Large intestine (tissue), 3 donors: ENCODE results near the gene ADAMTS5. TPM values are rescaled to one million over a fixed set of nuclear protein-coding genes. Genes with fewer than 3 reads are reported as not detected.

Experiments used
- DNase-seq, 2 donors: peaks; one replicate each; pipeline versions ENCODE4 v3.0.0 to v3.0.0-alpha.2; 2013
- H3K27ac ChIP-seq: one replicate; pipeline ENCODE4 v1.5.1; 2013; ENCODE audit warnings: low read length
- H3K27me3 ChIP-seq: 2 replicates; pipeline ENCODE4 v1.6.1; 2013; ENCODE audit warnings: low read length; ENCODE audit not compliant: control insufficient read depth, insufficient read depth
- H3K36me3 ChIP-seq: 2 replicates; pipeline ENCODE4 v1.6.1; 2013; ENCODE audit warnings: low read length; ENCODE audit not compliant: control insufficient read depth, insufficient read depth
- H3K4me1 ChIP-seq: one replicate; pipeline ENCODE4 v1.6.1; 2013; ENCODE audit warnings: low read length; ENCODE audit not compliant: control insufficient read depth, insufficient read depth
- H3K4me3 ChIP-seq: one replicate; pipeline ENCODE4 v1.5.1; 2013; ENCODE audit warnings: low read length
- H3K9me3 ChIP-seq: one replicate; pipeline ENCODE4 v1.6.1; 2013; ENCODE audit warnings: mild to moderate bottlenecking, low read depth, low read length, moderate library complexity; ENCODE audit not compliant: control insufficient read depth
- WGBS: methylation state at CpG from one replicate; pipeline ENCODE4 v1.1.5; 2013; ENCODE audit warnings: low lambda C conversion rate; ENCODE audit not compliant: insufficient coverage; 5-methylcytosine and 5-hydroxymethylcytosine counted together
- polyA plus RNA-seq: library from polyadenylated mRNA; unstranded; fragments of 120-200 nt; gene quantifications from one replicate; pipeline ENCODE4 v1.2.1, GENCODE V29; 2013

Gene ADAMTS5
- polyA plus RNA-seq, 1 donor, result 7.8 TPM

GRCh38 chr21:26892151-26892550, 74.7 kb downstream of the ADAMTS5 start:
- no peak overlapping the region for H3K4me3 ChIP-seq
- WGBS, result no CpG with 5 or more reads among the region's 1 CpG
- H3K4me1 ChIP-seq, result no peaks in the 10 kb centered on the region
- DNase-seq, result no peak
- no peak overlapping the region for H3K27ac ChIP-seq
- H3K9me3 ChIP-seq, result no peaks in the 10 kb centered on the region
- no peaks in the 10 kb centered on the region for H3K36me3 ChIP-seq
- no peaks in the 10 kb centered on the region for H3K27me3 ChIP-seq

- WGBS, result 100% methylated on average over 1 of the region's 5 CpGs
- Histone ChIP-seq H3K27ac (no peak overlapping the region), H3K4me3 (no peak overlapping the region), H3K9me3 (no peaks in the 10 kb centered on the region), H3K4me1 (no peaks in the 10 kb centered on the region), H3K36me3 (no peaks in the 10 kb centered on the region), H3K27me3 (no peaks in the 10 kb centered on the region)
- DNase-seq, result no peak
Observed at GRCh38 chr21:26888931-26889330, 78.0 kb downstream of the ADAMTS5 start.

- no peak overlapping the region for H3K4me3 ChIP-seq
- no peaks in the 10 kb centered on the region for H3K36me3 ChIP-seq
- DNase-seq, result no peak
- H3K4me1 ChIP-seq, result no peaks in the 10 kb centered on the region
- H3K27me3 ChIP-seq, result no peaks in the 10 kb centered on the region
- H3K27ac ChIP-seq, result no peak overlapping the region
- no peaks in the 10 kb centered on the region for H3K9me3 ChIP-seq
Observed at GRCh38 chr21:26888256-26888655, 78.6 kb downstream of the ADAMTS5 start.

GRCh38 chr21:26887251-26887650, 79.6 kb downstream of the ADAMTS5 start:
- WGBS, result no CpG with 5 or more reads among the region's 3 CpGs
- no peaks in the 10 kb centered on the region for H3K27me3 ChIP-seq

GRCh38 chr21:26884436-26884835, 82.5 kb downstream of the ADAMTS5 start:
- Histone ChIP-seq H3K27ac (no peak overlapping the region), H3K9me3 (no peaks in the 10 kb centered on the region), H3K27me3 (no peaks in the 10 kb centered on the region), H3K36me3 (no peaks in the 10 kb centered on the region), H3K4me3 (no peak overlapping the region), H3K4me1 (no peaks in the 10 kb centered on the region)
- no CpG with 5 or more reads among the region's 2 CpGs for WGBS
- no peak for DNase-seq

More at GRCh38 chr21:26887251-26887650, 79.6 kb downstream of the ADAMTS5 start:
- no peak overlapping the region for H3K27ac ChIP-seq
- no peak for DNase-seq
- no peaks in the 10 kb centered on the region for H3K36me3 ChIP-seq
- H3K4me1 ChIP-seq, result no peaks in the 10 kb centered on the region
- H3K9me3 ChIP-seq, result no peaks in the 10 kb centered on the region
- H3K4me3 ChIP-seq, result no peak overlapping the region

GRCh38 chr21:26883768-26884167, 83.1 kb downstream of the ADAMTS5 start:
- no peaks in the 10 kb centered on the region for H3K36me3 ChIP-seq
- no peak overlapping the region for H3K27ac ChIP-seq
- no peaks in the 10 kb centered on the region for H3K4me1 ChIP-seq
- no peak for DNase-seq
- H3K27me3 ChIP-seq, result no peaks in the 10 kb centered on the region
- no peak overlapping the region for H3K4me3 ChIP-seq
- H3K9me3 ChIP-seq, result no peaks in the 10 kb centered on the region
- WGBS, result 100% methylated on average over 1 of the region's 2 CpGs

DNA sequence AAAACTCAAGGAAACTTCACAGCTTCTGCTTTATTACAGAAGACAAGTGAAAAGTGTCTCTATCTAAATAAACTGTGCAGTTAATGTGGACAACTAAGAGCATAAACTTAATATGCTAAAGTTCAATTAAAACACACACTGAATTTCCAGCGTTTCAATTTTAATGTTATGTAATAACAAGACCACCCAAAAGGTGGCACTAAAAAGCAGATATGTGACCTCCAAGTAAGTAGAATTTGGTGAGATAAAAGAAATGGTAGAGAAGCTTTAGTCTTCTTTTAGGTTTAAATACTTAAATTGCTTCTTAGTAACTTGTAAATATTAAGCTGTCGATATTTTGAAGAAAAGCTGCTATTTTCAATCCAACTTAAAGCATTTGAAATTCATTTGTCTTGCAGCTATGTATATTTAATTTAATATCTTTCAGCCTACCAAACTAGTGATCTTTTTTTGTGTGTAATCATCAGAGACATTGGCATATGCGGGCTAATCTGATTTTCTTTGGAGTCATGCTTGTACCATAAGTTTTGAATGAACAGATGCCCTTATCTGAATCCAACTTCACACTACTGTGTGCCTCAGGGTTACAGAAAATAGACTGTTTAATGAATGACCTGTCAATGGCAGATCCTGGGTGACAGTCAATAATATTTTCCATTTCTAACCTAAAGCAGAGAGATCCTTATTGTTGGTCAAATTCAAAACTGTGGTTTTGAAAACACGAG, 85.2 kb downstream of the ADAMTS5 start:
- 80% methylated on average over 2 of the region's 4 CpGs for WGBS
- H3K36me3 ChIP-seq, result no peaks in the 10 kb centered on the region
- no peaks in the 10 kb centered on the region for H3K4me1 ChIP-seq

GRCh38 chr21:26877018-26877417, 89.9 kb downstream of the ADAMTS5 start:
- Histone ChIP-seq H3K4me3 (no peak overlapping the region), H3K9me3 (peaks cover 4% of the 10 kb centered on the region), H3K4me1 (no peaks in the 10 kb centered on the region), H3K27ac (no peak overlapping the region), H3K27me3 (no peaks in the 10 kb centered on the region), H3K36me3 (no peaks in the 10 kb centered on the region)
- no peak for DNase-seq
- 74% methylated on average over 4 of the region's 6 CpGs for WGBS

More for the DNA sequence above, 85.2 kb downstream of the ADAMTS5 start:
- Histone ChIP-seq H3K27ac (no peak overlapping the region), H3K9me3 (no peaks in the 10 kb centered on the region), H3K4me3 (no peak overlapping the region), H3K27me3 (no peaks in the 10 kb centered on the region)
- no peak for DNase-seq

- DNase-seq, result no peak
- no peaks in the 10 kb centered on the region for H3K4me1 ChIP-seq
- no peak overlapping the region for H3K27ac ChIP-seq
- no peak overlapping the region for H3K4me3 ChIP-seq
- no peaks in the 10 kb centered on the region for H3K27me3 ChIP-seq
- H3K9me3 ChIP-seq, result peaks cover 4% of the 10 kb centered on the region
- no peaks in the 10 kb centered on the region for H3K36me3 ChIP-seq
- WGBS, result no CpG with 5 or more reads among the region's 1 CpG
Observed at GRCh38 chr21:26874347-26874746, 92.5 kb downstream of the ADAMTS5 start.
